GM19324 (cell line): ENCODE data around the gene VTA1.
"Not testable (repeated sequence)": the region's sequence is repeated elsewhere in the genome, so short reads cannot be mapped to it uniquely, and the experiment has no call there.

Source experiments
- ATAC-seq: cut with Tn5 transposase; IDR thresholded peaks from one replicate; pipeline ENCODE4 v1.9.1; 2021; ENCODE audit warnings: mild to moderate bottlenecking, moderate library complexity; ENCODE audit not compliant: unreplicated experiment, low FRiP score

The VTA1 gene

GRCh38 chr6:142223938-142224337 lies 76.9 kb downstream of the VTA1 start:
- no peak for ATAC-seq

GRCh38 chr6:142225115-142225514 lies 78.1 kb downstream of the VTA1 start:
- ATAC-seq, result no peak

GRCh38 chr6:142225552-142225951 lies 78.5 kb downstream of the VTA1 start:
- ATAC-seq, result no peak

- ATAC-seq, result no peak
Observed at GRCh38 chr6:142226731-142227130, 79.7 kb downstream of the VTA1 start.

GRCh38 chr6:142229518-142230270 lies 82.6 kb downstream of the VTA1 start:
- ATAC-seq, result not testable (repeated sequence)

- ATAC-seq, result not testable (repeated sequence)
Observed at GRCh38 chr6:142232206-142233044, 85.4 kb downstream of the VTA1 start.

- ATAC-seq, result no peak
Observed at GRCh38 chr6:142233945-142234682, 87.1 kb downstream of the VTA1 start.

- no peak for ATAC-seq
Observed at GRCh38 chr6:142235272-142235671, 88.2 kb downstream of the VTA1 start.

GRCh38 chr6:142235791-142236190 lies 88.7 kb downstream of the VTA1 start:
- ATAC-seq, result no peak

- ATAC-seq, result no peak
Observed at GRCh38 chr6:142236691-142237090, 89.6 kb downstream of the VTA1 start.

- no peak for ATAC-seq
Observed at GRCh38 chr6:142238881-142239280, 91.8 kb downstream of the VTA1 start.

GRCh38 chr6:142240179-142240578 lies 93.1 kb downstream of the VTA1 start:
- ATAC-seq, result no peak

GRCh38 chr6:142241061-142241460 lies 94.0 kb downstream of the VTA1 start:
- ATAC-seq, result no peak

- no peak for ATAC-seq
Observed at GRCh38 chr6:142242269-142242668, 95.2 kb downstream of the VTA1 start.

- ATAC-seq, result peak; percentile 42
Observed at GRCh38 chr6:142246960-142247359, 99.9 kb downstream of the VTA1 start.

GRCh38 chr6:142249266-142249665 lies 102.2 kb downstream of the VTA1 start:
- no peak for ATAC-seq

- ATAC-seq, result no peak
Observed at GRCh38 chr6:142251930-142252445, 104.9 kb downstream of the VTA1 start.

- no peak for ATAC-seq
Observed at GRCh38 chr6:142254513-142254912, 107.5 kb downstream of the VTA1 start.

GRCh38 chr6:142255785-142256184 lies 108.7 kb downstream of the VTA1 start:
- no peak for ATAC-seq

- ATAC-seq, result no peak
Observed at GRCh38 chr6:142258305-142258704, 111.2 kb downstream of the VTA1 start.

GRCh38 chr6:142258757-142259156 lies 111.7 kb downstream of the VTA1 start:
- no peak for ATAC-seq
